ENCODE data around the gene MRPL52. TPM values are rescaled to one million over a fixed set of nuclear protein-coding genes. Genes with fewer than 3 reads are reported as not detected.

The MRPL52 gene
- total and polyA plus RNA-seq, 2 of the 13 experiments (the other 11 are each of a cell fraction or from before 2014, with no cell fraction given), result 118 to 329 TPM

DNA sequence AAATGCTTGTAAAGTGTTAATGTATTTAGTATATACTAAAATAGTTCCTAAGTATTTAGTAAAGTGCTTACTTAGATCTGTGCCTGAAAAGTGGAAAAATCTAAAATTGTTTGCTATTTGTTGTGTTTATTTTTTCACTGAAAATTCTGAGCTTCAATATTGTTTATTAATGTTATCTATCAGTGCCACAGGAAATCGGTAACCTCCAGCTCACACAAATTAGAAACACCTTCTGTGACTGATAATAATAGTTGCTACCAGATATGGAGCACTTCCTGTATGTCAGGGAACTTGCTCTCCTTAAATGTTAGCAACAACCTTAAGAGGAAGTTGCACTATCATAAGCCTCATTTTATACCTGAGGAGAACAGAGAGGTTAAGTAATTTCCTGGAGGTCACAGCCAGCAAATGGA is 41.1 kb downstream of the MRPL52 start (continued):
- TF ChIP-seq, protein P1, sequence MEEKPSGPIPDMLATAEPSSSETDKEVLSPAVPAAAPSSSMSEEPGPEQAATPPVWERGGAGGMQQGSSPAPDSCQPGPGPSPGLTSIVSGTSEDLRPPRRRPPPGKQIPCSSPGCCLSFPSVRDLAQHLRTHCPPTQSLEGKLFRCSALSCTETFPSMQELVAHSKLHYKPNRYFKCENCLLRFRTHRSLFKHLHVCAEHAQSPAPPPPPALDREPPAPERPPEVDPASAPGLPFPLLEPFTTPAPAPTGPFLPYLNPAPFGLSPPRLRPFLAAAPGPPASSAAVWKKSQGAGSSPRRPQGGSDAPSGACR (CRISPR knock-in tag; IDR thresholded peaks at IDR 0.05), result no peak
- TF ChIP-seq KDM5A (IDR thresholded peaks at IDR 0.05; ENCODE audit: borderline replicate concordance, low read length) (0 out of 2 replicates have a peak, but pooled peaks have one; percentile 5), STAG1 (CRISPR knock-in tag; IDR thresholded peaks at IDR 0.05) (no peak), SMARCE1 (IDR thresholded peaks at IDR 0.05; ENCODE audit: borderline replicate concordance) (no peak)

GRCh38 chr14:22871224-22872032 is 41.7 kb downstream of the MRPL52 start, which contains the start of gene LRP10:
TSS of gene LRP10 (plus strand) at chr14:22871740. CDS start at chr14:22872304, 564 bp downstream.
- intact Hi-C loops (cut with micrococcal nuclease; ENCODE audit: unreplicated experiment), result loop anchor here (1.0 to 5.0 kb wide), 6 partner anchors 18 to 111 kb away; partner anchors contain the start of genes AJUBA, OXA1L and PRMT5
- peak; percentile 78 for FAIRE-seq
- ChIA-PET POLR2A (interaction anchor here (0.6 to 4.4 kb wide), 37 partner anchors 9 to 1244 kb away, joined by 3 to 53 read pairs (median 6); partner anchors contain the start of genes ACIN1, AJUBA, C14orf119 and DAD1), CTCF (ENCODE audit: low intra/inter-chr PET ratio, low total read pairs) (interaction anchor here (0.7 to 3.1 kb wide), 5 partner anchors 18 to 314 kb away, joined by 3 to 46 read pairs (median 11); partner anchors contain the start of gene HAUS4)
- Histone ChIP-seq H3K9me3 (ENCODE audit: low read length) (no peaks in the 10 kb centered on the region), H3K4me3 (replicated peaks in 1 of 3; ENCODE audit: insufficient read depth in 1 of 3, low read depth in 2 of 3, low read length in 3 of 3) (peak within 1 kb of the TSS; percentile 66 to 93 (median 82)), H3K4me2 (ENCODE audit: low read depth, low read length) (peak within 1 kb of the TSS; percentile 95), H3K4me1 (ENCODE audit: insufficient read depth, low read length) (peaks cover 35% of the 10 kb centered on the region), H3K79me2 (ENCODE audit: insufficient read depth, low read length) (no peaks in the 10 kb centered on the region), H3K9ac (ENCODE audit: insufficient read depth, low read depth, low read length) (peak within 1 kb of the TSS; percentile 76), H3K27me3 (ENCODE audit: control insufficient read depth in 1 of 2, insufficient read depth in 2 of 2, low read length in 2 of 2) (no peaks in the 10 kb centered on the region; a peak in 1 of 5 replicates), H3K36me3 (replicated peaks in 1 of 2; ENCODE audit: control insufficient read depth in 1 of 2, insufficient read depth in 2 of 2, low read length in 2 of 2) (peaks cover 11 to 14% of the 10 kb centered on the region in 2 experiments; a peak in 4 of 5 replicates), H3K27ac (ENCODE audit: extremely low read length, insufficient read depth, low read length) (peak within 1 kb of the TSS; percentile 85), H4K20me1 (ENCODE audit: insufficient read depth, low read length) (no peaks in the 10 kb centered on the region), H2AFZ (ENCODE audit: low read length) (peak within 1 kb of the TSS; percentile 82)
- WGBS (ENCODE audit: low lambda C conversion rate), result under 1% methylated on average over 44 of the region's 50 CpGs
- DNase-seq (ENCODE audit: low spot score), result peak; percentile 95
- in situ Hi-C loops (cut with HindIII; ENCODE audit: extremely low pct_ligation_motif_present, low pct_unique_long_range_greater_than_20kb), result no loop called here
- peak; percentile 91 for ATAC-seq
- BruUV-seq (replicated peaks), result TSS peak; percentile 90
- peak; percentile 88; the same call in 1 of the 2 replicates for TF ChIP-seq NR2F6 (IDR thresholded peaks at IDR 0.05)
- peak; percentile 87 for TF ChIP-seq NR2F6 (CRISPR knock-in tag; IDR thresholded peaks at IDR 0.05)
- TF ChIP-seq KMT2B (CRISPR knock-in tag; IDR thresholded peaks at IDR 0.05), result peak; percentile 69
- no peak for TF ChIP-seq SIN3B (IDR thresholded peaks at IDR 0.05; ENCODE audit: low read length)
- peak; percentile 92; the same call in 1 of the 2 replicates for TF ChIP-seq HIVEP1 (CRISPR knock-in tag; IDR thresholded peaks at IDR 0.05)
- peak; percentile 89 for TF ChIP-seq JUN (CRISPR knock-in tag; IDR thresholded peaks at IDR 0.05)
- TF ChIP-seq TGIF2 (CRISPR knock-in tag; IDR thresholded peaks at IDR 0.05), result peak; percentile 90
- TF ChIP-seq, protein P2, sequence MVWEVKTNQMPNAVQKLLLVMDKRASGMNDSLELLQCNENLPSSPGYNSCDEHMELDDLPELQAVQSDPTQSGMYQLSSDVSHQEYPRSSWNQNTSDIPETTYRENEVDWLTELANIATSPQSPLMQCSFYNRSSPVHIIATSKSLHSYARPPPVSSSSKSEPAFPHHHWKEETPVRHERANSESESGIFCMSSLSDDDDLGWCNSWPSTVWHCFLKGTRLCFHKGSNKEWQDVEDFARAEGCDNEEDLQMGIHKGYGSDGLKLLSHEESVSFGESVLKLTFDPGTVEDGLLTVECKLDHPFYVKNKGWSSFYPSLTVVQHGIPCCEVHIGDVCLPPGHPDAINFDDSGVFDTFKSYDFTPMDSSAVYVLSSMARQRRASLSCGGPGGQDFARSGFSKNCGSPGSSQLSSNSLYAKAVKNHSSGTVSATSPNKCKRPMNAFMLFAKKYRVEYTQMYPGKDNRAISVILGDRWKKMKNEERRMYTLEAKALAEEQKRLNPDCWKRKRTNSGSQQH (CRISPR knock-in tag; IDR thresholded peaks at IDR 0.05; ENCODE audit: low read depth), result 0 out of 2 replicates have a peak, but pooled peaks have one; percentile 60
- no peak for TF ChIP-seq ATF1 (CRISPR knock-in tag; IDR thresholded peaks at IDR 0.05)
- peak; percentile 96 for TF ChIP-seq ZNF563 (CRISPR knock-in tag; IDR thresholded peaks at IDR 0.05)
- TF ChIP-seq ZNF557 (CRISPR knock-in tag; IDR thresholded peaks at IDR 0.05), result 0 out of 2 replicates have a peak, but pooled peaks have one; percentile 78
- TF ChIP-seq PLRG1 (conservative IDR thresholded peaks at IDR 0.05), result no peak
- peak; percentile 83 for TF ChIP-seq IKZF5 (CRISPR knock-in tag; IDR thresholded peaks at IDR 0.05)
- no peak for TF ChIP-seq JDP2 (CRISPR knock-in tag; IDR thresholded peaks at IDR 0.05; ENCODE audit: borderline replicate concordance)
- peak; percentile 89 for TF ChIP-seq ZNF264 (CRISPR knock-in tag; IDR thresholded peaks at IDR 0.05)
- TF ChIP-seq, protein P3, sequence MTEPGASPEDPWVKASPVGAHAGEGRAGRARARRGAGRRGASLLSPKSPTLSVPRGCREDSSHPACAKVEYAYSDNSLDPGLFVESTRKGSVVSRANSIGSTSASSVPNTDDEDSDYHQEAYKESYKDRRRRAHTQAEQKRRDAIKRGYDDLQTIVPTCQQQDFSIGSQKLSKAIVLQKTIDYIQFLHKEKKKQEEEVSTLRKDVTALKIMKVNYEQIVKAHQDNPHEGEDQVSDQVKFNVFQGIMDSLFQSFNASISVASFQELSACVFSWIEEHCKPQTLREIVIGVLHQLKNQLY (CRISPR knock-in tag; IDR thresholded peaks at IDR 0.05), result peak; percentile 68

Data from HepG2 (cell line).